ENCODE results near the gene ITGB2.
A peak's percentile ranks its signal among the peaks of the same experiment; 100 is the strongest.
"Not testable (repeated sequence)": the region's sequence is repeated elsewhere in the genome, so short reads cannot be mapped to it uniquely, and the experiment has no call there.

ITGB2 gene

DNA sequence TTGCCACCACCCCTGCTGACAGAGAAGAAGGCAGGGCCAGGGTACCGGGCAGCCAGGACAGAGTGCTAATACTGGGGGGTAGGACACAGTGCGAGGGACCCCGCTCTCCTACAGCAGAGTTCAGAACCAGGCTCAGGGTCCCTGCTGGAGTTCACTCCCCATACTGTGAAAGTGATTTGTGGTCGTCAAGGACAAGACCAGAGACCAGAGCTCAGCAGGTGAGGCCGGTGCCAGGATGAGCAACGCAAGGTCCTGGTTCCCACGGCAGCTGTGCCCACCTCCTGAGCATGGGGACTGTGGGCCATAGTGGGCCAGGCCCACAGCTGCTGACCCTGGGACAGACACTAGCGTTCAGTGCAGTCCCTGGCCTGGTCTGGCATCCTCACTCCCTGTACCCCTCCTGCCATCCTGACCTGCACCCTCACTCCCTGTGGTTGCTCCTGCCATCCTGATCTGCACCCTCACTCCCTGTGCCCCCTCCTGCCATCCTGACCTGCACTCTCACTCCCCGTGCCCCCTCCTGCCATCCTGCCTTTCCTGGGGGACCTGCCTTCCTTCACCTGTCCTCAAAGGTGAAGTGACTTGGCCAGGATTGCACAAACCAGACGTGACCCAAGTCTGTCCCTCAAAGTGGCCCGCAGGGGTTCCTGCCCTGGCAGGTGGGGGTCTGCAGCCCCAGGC is 33.4 kb downstream of the ITGB2 start:
- DNase-seq (ENCODE audit: extremely low read depth in 1 of 2, low read depth in 1 of 2), result no peak

DNA sequence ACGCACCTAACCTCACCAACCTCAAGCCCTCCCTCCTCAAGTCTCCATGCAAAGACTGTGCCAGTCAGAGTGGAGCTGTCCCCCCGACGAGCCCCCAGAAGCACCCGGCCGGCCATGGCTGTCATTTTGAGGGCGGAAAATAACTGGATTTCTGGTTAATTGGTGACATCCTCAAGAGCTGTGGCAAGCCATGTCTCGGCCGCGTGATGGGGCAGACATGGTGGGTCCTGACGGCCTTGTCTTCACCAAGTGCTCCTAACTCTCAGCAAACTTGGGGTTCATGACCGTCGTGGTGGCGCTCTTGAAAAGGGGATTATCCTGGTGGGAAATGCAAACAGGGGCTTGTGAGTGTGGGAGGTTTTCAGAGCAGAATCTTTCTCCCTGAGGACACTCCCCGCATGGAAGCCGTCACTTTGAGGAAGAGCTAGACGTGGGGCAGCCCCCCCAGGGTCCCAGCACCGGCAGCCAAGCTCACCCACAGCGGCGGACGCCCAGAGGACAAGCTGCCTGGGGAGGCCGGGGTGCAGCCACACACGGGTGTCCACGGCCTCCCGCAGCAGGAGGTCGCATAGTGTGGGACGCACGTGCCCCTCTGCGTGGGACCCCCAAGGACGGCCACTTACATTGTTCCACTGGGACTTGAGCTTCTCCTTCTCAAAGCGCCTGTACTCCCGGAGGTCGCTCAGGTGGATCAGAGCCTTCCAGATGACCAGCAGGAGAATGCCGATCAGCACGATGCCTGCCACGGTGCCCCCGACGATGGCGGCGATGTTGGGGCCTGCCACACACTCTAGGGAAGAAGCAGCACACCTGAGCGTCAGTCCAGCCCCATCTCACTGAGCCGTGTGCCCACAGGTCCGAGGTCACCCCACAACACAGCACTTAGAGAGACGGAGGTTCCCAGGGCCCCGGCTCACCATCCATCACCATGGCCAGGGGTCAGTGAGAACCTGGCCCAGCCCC is 34.3 kb downstream of the ITGB2 start:
- no peak for DNase-seq (ENCODE audit: extremely low read depth in 1 of 2, low read depth in 1 of 2)

DNA sequence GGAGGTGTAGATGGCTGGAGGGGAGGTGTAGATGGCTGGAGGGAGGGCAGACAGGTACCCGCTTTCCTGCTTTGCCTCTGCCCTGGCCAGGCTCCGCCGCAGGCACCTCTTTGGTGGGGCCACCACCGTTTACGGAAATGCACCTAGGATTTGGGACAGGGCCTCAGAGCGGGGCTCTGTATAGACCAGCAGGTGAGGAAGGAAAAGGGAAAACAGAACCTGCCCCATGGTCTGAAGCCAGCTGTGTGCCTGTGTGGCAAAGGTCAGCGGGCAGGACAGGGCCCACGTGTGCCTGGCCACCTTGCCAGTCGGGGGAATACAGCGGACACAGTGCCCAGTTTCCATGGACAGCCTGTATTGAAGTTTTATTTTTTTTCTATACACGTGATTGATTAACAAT is 35.1 kb downstream of the ITGB2 start:
- DNase-seq (ENCODE audit: extremely low read depth in 1 of 2, low read depth in 1 of 2), result no peak

DNA sequence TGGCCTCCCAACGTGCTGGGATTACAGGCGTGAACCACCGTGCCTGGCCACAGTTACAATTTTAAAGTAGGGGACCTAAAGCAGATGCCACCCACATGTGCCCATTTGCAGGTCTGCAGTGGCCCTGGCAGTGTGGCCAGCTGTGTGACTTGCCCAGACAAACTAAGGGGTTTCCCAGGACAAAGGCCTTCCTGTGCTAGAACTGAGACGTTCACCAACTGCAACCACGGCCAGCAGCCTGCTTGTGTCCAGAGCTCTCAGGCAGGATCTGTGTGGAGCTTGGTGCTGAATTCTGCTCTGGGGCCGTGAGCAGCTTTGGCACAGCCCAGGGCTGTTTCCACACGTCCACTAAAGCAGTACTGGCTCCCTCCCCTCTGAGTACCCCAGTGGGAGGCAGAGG is 36.6 kb downstream of the ITGB2 start:
- no peak for DNase-seq (ENCODE audit: extremely low read depth in 1 of 2, low read depth in 1 of 2)

DNA sequence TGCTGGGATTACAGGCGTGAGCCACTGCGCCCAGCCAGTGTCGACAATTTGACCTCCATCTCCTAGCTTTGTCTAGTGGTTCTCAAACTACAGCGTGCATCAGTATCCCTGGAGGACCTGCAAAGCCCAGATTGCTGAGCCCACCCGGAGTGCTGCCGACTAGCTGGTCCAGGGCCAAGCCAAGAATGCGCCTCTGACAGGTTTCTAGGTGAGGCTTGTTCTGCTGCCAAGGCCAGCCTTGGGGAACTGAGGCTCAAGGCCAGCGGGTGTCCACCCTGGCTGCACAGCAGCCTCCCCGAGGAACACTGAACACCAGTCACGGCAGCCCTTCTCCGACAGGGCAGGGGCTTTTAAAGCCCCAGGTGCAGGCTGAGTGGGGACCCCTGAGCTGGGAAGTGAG is 37.4 kb downstream of the ITGB2 start:
- DNase-seq (ENCODE audit: extremely low read depth in 1 of 2, low read depth in 1 of 2), result no peak

DNA sequence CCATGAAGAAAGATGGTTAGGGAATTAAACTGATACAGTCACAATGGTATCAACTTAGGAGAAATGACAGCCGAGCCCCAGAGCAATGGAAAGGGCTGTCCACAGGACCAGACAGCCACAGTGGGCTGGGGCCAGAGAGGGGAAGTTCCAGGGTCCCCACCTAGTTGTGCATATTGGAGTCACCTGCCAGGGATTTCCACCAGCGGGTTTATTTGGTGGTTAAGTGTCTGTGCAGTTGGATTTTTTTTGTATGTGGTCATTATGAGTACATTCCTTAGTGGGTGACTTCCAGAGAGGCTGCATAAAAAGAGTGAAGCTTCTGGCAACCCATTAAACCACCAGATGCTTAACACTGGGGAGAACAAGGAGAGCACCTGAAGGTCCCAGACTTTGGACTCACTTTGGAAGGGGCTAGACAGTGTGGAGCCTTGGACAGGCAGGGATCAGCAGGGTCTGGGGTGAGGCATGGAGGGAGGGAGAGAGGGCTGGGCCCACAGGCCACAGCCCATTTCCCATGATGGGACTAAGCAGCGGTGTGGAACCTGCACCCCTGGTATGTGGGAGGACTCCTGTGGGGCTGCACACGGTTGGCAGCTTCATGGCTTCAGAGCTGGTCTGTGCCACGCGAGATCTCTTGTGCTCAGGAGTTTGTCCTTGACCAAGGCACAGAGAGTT is 39.4 kb downstream of the ITGB2 start:
- no peak for DNase-seq (ENCODE audit: extremely low read depth in 1 of 2, low read depth in 1 of 2)

DNA sequence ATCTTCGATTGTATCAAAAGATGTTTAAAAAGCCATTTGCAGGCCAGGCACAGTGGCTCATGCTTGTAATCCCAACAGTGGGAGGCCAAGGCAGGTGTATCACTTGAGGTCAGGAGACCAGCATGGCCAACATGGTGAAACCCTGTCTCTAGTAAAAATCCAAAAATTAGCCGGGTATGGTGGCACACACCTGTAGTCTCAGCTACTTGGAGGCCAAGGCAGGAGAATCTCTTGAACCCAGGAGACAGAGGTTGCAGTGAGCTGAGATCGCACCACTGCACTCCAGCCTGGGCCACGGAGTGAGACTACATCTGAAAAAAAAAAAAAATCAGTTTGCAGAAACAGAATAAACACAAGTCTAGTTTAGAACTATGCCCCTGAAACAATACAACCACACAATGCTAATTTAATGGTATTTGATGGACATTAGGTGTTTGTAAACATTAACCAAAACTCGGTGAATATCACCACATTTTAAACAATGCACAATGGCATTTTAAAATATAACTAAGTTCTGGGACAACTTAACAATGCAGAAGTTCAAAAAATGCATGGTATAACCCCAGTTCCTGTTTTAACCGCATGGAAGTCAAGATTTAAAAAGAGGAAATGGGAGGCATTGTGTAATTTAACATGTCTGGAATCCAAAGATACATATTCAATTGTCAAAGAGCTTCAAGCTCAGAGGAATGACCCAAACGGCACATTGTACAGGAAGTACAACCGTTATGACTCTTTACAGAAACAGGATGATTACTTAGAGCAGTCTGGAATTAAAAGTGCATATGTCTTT is 40.1 kb downstream of the ITGB2 start:
- DNase-seq (ENCODE audit: extremely low read depth in 1 of 2, low read depth in 1 of 2), result no peak

DNA sequence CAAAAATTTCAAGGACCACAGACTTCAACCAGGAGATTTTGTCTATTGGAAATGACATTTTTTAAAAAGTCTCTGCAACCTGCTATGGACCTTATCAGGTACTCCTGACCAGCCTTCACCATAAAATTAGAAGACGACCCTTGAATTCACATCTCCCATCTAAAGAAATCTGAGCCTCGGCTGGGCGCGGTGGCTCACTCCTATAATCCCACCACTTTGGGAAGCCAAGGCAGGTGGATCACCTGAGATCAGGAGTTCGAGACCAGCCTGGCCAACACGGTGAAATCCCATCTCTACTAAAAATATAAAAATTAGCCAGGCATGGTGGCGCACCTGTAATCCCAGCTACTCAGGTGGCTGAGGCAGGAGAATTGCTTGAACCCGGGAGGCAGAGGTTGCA is 41.5 kb downstream of the ITGB2 start:
- DNase-seq (ENCODE audit: extremely low read depth in 1 of 2, low read depth in 1 of 2), result not testable (repeated sequence)

DNA sequence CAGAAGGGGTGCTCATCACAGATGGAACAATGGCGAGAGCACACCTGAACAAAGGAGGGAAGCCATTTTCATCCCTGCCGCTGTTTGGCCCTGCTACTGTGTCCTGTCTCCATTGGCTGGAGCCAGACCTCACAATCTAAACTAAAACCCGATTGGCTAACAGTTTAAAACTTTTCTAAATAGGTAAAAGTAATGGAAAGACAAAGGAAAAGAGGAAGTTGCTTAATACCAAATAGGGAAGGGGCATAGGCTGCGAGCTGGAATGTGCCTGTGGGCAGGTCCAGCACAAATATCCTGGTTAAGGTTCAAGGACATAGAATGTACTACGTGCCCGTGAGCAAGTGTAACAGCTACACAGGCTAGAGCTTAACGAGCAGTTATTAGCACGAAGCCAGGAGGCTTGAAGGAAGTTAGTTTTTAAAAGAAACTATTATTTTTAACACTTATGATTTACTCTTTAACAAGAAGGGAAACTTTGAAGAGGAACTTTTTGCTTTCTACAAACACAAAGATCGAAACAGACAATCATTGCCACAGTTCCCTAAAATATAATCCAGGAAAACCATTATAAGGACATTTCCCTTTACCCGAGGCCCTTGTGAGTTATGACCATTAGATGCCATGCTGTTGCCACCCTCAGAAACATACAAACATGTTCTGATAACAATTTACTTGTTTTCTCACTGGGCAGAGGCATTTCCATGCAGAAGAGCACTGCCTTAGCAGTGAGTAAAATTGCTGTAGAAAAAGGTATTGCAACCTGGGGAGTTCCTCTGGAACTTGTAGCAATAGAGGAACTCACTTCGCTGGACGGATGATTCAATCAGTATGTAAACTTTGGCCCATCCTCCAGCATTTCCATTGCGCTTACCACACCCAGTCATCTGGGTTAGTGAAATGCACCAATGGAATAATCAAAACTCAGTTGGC is 42.4 kb downstream of the ITGB2 start:
- no peak for DNase-seq (ENCODE audit: extremely low read depth in 1 of 2, low read depth in 1 of 2)

DNA sequence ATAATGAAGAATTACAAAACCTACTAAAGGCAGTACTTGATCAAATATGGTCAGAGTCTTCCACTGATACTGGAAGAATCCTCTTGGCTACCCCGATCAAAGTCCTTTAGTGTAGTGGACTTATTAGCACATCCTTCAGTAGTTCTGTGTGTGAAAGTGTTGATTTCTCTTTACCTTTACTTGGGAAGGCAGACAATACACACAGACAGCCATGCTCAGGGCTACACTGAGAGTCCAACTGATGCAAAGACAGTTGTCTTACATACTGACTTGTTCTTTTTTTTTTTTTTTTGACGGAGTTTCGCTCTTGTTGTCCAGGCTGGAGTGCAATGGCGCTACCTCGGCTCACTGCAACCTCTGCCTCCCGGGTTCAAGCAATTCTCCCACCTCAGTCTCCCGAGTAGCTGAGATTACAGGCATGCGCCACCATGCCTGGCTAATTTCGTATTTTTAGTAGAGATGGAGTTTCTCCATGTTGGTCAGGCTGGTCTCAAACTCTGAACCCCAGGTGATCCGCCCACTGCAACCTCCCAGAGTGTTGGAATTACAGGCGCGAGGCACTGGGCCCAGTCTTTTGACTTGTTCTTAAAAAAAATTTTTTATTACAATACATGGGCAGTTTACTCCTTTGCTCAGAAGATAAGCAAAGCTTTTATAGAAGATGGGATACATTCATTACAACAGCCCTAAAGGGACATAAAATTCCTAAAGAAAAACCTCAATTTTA is 43.7 kb downstream of the ITGB2 start:
- no peak for DNase-seq (ENCODE audit: extremely low read depth in 1 of 2, low read depth in 1 of 2)

DNA sequence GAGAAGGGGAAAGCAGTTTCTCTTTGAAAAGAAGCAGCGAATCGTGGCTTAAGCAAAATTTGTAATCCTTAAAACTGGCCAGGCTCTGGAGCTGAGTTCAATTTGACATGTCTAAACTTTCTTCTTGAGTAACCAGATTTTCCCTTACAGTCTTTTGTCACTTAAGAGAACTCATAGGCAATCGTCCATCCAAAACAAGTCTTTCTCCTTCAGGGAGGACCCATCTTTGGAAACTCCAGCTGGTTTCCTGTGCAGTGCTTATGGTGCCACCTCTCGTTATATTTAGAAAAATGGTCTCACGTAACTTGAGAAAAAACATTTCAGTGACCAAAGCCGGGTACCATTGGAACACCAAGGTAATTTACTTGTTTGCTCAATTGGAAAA is 45.4 kb downstream of the ITGB2 start:
- DNase-seq (ENCODE audit: extremely low read depth in 1 of 2, low read depth in 1 of 2), result no peak

DNA sequence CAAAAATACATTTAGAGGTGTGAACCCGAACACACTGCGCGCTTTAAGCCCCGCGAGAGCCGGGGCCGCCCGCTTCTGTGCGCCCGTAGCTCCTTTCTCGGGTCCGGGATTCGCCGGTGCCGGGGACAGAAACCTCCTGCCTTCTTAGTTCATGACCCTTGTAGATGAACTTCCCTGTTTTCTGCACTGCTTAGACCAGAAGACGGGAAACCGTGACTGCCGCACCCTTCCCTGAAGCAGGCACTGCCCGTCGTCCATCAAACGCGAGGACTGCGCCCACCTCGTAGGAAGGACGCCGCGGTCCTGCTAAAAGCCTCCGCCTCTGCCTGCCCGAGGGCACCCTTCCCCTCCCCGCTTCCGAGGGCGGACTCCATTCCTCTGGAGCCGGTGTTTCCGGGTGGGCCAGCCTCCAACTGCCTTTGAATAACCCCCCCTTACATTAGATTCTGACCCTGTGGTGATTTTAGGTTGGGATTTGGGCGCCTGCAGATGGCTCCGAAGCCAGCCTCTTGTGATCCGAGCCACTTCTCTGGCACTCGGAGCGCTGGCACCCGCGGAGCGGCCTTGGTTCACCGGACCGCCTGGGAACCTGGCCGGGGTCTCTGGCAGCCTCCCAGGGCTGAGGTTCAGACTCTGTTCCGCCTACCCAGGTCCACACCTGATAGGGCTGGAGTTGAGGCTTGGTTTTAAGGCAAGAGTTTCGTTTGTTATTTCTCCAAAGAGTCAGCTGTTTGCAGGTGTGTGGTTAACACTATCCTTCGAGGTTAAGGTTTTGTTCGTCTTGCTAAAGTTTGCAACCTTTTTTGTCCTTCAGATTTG is 46.0 kb downstream of the ITGB2 start:
- no peak for DNase-seq (ENCODE audit: extremely low read depth in 1 of 2, low read depth in 1 of 2)

DNA sequence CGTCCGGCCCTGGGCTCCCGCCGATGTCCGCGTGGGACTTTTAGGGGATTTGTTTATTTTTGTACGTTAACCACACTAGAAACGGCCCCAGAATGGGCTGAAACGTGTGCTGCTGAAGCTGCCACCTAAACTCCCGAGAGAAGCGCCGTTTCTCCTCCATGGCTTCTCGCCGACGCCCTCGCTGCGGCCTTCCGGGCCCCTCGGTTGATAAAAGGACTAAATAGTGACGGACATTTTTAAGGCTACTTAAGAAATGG is 46.5 kb downstream of the ITGB2 start:
- DNase-seq (ENCODE audit: extremely low read depth in 1 of 2, low read depth in 1 of 2), result no peak

DNA sequence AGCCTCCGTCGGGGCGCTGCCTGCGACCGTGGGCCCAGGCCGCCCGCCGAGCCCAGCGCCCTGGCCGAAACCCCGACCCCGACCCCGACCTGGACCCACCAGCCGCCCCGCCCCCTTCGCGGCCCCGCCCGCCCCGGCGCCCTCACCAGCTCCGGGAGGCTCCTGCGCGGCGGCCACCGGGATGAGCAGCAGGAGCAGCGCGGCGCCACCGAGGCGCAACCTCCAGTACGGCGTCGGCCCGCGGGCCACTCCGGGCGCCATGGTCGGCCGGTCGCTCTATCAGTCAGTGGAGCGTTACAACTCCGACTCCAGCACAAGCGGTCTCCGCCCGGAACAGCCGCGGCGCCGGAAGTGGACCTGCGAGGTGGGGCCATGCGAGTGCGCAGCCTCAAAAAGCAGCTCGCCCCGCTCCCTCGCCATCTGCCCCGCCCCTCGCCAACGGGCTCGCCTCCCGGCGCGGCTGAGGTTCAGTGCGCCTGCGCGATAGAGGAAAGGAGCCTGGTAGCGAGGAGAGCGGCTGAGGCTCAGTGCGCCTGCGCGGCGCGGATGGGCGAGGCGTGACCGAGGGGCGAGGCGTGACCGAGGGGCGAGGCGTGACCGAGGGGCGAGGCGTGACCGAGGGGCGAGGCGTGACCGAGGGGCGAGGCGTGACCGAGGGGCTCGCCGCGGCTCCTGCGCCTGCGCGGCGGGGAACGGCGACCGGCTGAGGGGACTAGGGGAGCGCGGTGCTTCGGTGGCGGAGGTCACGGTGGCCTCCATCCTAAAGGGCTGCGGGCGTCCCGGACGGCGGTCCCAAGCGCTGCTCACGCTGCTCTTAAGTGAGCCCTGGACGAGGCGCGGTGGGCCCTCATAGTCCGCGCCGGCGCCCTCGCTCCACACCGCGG is 47.1 kb downstream of the ITGB2 start, which contains the start of gene PTTG1IP:
Gene PTTG1IP (minus strand): TSS at position 335 of the 884 bp plus-strand sequence. CDS start 74 bp downstream, at position 261.
- peak; percentile 99 for DNase-seq (ENCODE audit: extremely low read depth in 1 of 2, low read depth in 1 of 2)

DNA sequence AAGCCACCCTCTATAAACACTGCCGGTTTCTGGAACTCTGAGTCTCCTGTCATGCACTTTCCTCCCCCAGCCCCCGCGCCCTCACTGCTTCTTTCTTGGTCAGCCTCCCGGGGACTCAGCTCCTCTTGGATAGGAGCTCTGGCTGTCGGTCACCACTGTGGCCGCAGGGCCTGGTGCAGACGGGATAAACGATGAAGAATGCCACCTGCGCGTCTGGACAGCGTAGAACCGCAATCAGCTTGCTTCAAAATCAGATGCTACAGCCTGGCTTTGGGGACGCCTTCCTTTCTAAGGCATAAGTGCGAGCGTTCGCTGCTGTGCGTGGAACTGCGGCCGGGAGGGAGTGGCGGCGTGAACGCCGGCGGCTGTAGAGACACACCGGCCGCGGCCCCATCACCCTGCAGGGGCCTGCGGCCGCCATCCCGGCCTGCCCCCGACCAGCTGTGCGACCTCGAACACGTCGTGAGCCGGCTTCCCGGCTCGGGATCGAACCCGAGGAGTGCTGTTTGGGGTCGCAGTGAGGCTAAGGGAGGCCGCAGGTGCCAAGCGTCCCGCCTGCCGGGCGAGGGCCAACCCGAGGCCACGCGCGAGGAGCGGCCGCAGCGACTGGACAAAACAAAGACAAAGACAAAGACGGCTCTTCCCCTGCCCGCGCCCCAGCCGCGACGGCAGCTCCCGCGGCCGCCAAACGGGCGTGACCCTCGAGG is 47.9 kb downstream of the ITGB2 start:
- DNase-seq (ENCODE audit: extremely low read depth in 1 of 2, low read depth in 1 of 2), result no peak

DNA sequence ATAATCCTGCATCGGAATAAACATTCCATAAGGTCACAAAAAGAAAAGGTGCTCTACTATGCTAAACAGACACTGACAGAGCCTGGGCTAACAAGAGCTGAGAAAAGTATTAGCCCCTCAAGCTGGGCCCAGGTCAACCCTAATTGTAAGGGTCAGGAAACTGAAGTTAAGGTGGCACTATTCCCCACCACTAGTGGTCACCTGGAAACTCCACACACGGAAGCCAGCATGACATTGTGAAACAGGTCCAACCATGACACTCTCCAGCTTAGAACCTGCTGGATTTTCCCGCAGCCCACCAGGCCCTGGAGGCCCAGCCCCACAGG is 48.4 kb downstream of the ITGB2 start:
- no peak for DNase-seq (ENCODE audit: extremely low read depth in 1 of 2, low read depth in 1 of 2)

Data from activated CD8-positive, alpha-beta memory T cell treated with anti-CD3 and anti-CD28 coated beads for 1 hour (primary cell).